HG03045 (cell line): ENCODE results near the gene ZNF212.
"Not testable (repeated sequence)": the region's sequence is repeated elsewhere in the genome, so short reads cannot be mapped to it uniquely, and the experiment has no call there.

Experiments
- ATAC-seq: cut with Tn5 transposase; IDR thresholded peaks from one replicate; pipeline ENCODE4 v1.9.1; 2021; ENCODE audit warnings: mild to moderate bottlenecking, moderate library complexity; ENCODE audit not compliant: unreplicated experiment

The ZNF212 gene

DNA sequence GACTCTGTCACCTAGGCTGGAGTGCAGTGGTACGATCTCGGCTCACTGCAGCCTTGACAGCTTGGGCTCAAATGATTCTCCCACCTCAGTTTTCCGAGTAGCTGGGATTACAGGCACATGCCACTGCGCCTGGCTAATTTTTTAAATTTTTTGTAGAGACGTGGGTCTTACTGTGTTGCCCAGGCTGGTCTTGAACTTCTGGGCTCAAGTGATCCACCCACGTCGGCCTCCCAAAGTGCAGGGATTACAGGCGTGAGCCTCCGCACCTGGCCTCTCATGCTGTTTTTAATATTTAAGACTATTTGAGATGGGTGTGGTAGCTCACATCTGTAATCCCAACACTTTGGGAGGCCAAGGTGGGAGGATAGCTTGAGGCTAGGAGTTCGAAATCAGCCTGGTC lies 12.1 kb downstream of the ZNF212 start:
- not testable (repeated sequence) for ATAC-seq

DNA sequence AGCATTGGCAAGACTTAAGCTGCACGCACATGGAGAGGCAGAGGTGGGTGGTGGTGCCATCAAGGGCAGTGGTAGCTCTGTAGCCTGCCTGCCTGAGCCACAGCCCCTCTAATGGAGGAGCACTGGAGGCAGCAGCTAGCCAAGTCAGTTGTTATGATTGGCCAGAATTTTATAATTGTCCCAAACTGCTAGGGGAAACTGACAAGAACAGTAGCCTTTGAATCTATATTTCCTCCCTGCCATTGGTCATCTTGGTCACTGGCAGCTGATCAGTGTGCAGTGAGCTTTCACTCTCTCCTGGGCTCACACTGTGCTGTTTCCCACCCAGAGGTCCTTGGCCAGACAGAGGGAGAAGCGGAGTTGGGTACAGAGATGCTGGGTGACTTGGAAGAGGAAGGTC lies 12.9 kb downstream of the ZNF212 start:
- ATAC-seq, result no peak

DNA sequence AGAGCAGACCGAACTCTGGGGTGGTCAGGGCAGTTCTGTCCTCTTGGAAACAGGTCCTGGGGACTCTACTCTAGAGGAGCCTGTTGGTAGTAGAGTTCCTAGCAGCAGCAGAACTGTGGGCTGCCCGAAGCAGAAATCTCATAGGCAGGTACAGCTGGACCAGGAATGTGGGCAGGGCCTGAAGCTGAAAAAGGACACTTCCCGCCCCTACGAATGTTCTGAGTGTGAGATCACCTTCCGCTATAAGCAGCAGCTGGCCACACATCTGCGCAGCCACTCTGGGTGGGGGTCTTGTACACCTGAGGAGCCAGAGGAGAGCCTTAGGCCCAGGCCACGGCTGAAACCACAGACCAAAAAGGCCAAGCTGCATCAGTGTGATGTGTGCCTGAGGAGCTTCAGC lies 14.2 kb downstream of the ZNF212 start:
- ATAC-seq, result no peak

DNA sequence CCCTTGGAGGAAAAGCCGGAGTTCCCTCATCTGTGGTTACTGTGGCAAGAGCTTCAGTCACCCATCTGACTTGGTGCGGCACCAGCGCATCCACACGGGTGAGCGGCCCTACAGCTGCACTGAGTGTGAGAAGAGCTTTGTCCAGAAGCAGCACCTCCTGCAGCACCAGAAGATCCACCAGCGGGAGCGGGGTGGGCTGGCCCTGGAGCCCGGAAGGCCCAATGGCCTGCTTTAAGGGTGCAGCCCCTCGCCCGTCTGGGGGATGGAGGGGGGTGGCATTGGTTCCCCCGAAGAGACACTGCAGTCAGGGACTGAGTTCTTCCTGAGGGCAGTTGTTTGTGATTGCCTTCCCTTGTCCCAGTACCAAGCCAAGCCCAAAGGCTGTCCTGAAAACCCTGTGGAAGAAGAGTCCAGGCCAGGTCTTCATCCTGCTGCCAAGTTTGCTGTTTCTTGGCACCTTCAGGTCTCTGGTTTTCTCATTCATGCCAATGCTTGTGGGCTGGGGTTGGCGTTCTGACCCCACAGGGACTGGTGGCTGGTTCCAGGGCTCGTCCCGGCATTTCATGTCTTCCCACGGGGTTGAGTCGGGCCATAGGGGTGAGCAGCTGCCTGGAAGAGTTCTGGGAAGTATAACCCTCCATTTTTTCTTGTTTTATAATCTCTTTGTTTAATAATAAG lies 14.9 kb downstream of the ZNF212 start:
- ATAC-seq, result no peak

DNA sequence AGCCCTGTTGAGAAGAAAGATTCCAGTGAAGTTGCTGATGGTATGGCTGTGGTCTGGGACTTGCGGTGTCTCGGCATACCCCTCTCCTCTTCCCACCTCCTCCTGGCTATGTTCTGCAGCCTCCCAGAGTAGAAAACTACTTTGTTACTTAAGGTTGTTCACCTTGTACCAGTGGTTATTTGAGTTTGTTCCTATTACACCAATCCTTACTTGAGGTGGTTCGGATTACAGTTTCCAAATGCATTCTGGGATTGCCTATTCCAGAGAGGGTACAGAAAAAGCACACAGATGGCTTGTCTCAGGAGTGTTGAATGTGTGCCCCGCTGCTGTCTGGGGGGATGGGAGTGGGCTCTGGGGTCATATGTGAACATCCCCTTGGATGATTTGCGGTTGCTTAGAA lies 15.7 kb downstream of the ZNF212 start:
- no peak for ATAC-seq

DNA sequence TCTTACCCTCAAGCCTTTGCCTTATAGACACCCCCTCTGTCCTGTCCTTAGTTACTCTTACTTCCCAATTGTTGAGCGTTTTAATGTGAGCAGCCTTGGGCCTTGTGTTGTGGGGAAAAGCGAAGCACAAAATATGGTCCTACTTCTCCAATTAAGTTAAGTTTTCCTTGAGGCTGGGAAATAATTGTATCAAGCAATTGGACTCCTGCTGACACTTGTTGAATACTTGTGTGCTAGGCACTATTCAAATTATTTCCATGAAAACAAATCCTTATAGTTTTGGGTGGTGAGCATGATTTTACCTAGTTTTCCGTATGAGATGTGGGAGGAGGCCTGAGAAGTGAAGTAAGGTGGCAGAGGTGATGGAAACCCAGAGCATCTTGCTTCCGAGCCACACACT lies 17.1 kb downstream of the ZNF212 start:
- ATAC-seq, result no peak

DNA sequence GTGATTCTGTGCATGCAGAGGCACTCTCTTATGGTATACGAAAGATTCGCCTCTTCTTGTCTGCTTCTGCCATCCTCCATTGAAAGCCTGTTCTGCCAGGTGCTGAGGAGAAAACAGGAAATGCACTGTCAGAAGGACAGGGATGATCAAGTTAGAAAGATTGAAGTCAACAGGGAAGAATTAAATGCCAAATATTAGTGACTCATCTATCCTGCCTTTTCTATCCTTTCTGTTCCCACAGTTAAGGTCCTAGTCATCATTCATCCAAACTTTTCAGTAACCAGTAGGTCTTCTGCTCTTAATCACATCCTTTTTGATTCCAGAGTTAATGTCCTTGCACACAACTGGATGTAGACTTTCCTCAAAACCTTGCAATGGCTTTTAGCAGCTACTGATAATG lies 17.7 kb downstream of the ZNF212 start:
- no peak for ATAC-seq

DNA sequence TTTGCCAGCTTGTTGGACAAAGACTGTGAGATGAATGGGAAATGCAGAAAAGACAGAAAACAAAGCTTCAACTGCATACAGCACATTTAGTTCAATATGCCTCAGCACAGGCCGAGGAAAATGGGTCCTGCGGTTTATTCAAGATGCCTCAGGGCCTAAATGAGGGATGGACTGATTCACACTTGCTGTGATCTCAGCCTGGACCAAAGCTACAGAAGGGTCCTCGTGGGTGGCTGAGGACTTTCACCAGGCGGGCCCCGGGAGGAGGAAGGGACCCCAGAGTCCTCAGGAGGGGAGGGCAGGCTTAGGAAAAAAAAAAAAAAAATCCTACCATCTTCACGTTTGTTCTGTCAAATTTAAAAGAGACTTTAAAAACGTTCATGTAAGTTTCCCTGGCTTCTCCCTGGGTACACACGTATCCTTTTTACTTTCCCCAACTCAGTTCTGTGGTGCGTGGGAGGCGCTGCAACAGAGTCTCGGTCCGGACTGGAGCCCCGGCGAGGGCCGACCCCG lies 21.9 kb downstream of the ZNF212 start:
- ATAC-seq, result peak; percentile 6

DNA sequence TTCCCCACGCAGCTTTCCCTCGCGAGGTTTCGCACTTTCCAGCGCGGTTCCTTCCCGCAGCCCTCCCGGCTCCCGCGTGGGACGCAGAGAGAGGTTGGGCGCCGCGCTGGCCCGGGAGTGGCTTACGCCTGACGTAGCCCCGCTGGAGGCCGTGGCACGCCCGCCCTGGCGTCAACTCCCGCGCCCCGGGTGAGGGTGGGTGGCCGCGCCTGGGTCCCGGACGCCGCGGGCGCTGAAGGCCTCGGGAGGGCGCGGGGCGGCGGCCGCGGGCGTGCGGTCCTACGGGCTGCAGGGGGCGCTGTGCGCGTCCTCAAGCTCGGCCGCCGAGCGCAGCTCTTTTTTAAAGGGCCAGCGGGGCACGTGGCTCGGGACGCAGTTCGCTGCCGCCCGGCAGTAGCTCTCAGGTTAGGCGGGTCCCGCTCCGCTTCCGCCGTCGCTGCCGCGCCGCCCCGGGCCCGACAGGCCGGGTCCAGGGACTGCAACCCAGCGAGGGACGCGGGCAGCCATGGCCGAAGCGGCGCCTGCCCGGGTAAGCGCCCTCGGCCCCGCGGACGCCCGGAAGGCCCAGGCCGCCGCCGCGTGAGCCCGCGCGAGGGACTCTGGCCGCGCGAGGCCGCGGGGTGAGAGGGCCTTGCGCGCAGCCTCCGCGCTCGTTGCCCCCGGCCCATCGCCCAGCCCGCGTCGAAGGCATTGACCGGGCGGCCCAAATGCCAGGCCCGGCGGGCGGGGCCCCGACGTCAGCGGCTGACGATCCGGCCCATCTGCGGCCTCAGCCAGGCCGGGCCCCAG lies 22.6 kb downstream of the ZNF212 start, which contains the start of gene ZNF783:
ZNF783 (plus strand) TSS at position 368 of the 789 bp plus-strand sequence; CDS start at position 506, 138 bp downstream.
- peak; percentile 87 for ATAC-seq

DNA sequence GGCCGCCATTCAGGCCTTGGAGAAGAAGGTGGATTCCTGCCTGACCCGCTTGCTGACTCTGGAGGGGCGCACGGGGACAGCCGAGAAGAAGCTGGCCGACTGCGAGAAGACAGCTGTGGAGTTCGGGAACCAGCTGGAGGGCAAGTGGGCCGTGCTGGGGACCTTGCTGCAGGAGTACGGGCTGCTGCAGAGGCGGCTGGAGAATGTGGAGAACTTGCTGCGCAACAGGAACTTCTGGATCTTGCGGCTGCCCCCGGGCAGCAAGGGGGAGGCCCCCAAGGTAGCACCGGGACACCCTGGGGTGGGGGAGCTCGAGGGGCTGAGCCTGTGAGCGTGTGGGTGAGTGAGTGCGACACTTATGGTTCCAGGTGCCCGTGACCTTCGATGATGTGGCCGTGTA lies 27.0 kb downstream of the ZNF212 start:
- ATAC-seq, result no peak

DNA sequence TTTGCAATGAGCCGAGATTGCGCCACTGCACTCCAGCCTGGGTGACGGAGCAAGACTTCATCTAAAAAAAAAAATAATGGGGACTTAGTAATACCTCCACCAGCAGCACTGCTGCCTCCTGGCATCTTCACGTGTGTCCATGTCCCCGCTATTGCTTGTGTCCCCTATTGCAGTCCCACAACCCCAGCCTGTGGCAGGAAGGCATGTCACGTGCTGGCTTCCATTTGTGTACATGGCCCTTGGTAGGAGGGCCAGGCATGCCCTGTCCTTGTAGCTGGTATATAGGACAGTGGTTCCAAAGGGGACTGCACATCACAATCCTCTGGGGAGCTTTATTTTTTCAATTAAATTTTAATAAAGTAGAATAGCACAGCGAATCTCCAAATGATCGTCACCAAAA lies 28.3 kb downstream of the ZNF212 start:
- no peak for ATAC-seq

DNA sequence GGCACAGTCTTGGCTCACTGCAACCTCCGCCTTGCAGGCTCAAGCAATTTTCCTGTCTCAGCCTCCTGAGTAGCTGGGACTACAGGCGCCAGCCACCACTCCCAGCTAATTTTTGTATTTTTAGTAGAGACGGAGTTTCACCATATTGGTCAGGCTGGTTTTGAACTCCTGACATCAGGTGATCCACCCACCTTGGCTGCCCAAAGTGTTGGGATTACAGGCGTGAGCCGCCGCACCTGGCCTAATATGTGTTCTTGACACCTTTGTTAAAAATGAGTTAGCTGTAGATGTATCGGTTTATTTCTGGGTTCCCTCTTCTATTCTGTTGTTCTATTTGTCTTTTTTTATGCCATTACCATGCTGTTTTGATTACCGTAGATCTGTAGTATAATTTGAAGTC lies 35.0 kb downstream of the ZNF212 start:
- ATAC-seq, result not testable (repeated sequence)

DNA sequence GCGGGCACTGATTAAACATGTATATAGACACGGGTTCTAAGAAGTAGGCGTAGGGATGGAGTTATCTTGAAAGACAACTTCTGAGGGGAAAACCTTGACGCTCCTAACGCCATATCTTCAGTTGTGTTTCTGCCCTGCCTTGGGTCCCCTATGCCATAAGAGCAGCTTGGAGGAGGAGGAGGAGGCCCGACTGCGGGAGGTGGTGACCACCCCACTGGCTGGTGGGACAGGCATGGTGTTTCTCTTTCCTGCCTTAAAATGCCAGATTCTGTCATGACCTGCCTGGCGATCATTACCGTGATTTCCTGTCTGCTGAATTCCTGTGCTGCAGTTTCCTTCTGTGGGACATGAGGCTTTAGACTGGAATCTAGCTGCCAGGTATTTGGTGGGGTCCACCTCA lies 38.4 kb downstream of the ZNF212 start:
- no peak for ATAC-seq

DNA sequence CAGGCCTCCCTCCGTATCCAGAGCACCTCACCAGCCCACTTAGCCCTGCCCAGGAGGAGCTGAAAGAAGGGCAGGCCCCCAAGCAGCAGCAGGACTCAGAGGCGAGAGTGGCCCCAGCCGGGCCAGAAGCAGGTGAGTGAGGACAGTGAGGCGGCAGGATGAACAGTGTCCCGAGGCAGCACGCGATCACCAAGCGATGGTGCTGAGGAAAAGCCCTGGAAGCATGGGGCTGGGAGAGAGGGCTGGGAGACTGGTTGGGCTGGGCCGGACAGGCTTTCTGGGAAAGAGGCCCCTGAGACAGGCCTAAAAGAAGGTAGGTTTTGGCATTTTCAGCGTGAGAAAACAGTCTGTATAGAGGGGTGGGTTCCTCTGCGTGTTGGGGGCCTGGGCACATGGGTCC lies 38.9 kb downstream of the ZNF212 start:
- ATAC-seq, result no peak

DNA sequence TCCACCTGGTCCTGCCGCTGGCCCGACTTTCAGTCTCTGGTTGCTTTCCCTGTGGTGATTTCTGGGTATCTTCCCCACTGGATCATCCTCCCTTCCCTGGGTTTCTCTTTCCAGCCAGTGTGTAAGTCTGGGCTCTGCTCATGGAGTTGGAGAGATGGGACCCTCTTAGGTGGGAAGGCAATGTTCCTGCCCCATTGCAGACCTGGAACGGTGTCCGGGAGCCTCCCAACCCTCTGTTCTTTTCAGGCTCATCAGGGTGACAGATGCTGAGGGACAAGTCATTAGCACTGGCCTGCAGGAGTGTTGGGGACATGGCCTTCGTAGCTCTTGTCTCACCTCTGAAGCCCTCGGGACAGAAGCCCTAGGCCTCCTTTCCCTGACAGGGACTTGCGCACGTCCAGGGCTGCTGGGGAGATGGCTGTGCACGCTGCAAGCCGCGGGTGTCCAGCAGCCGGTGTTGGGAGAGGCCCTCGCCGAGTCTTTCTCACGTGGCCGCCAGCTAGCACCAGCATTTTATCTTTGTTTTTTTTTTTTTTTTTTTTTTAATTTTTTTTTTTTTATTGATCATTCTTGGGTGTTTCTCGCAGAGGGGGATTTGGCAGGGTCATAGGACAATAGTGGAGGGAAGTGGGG lies 39.8 kb downstream of the ZNF212 start:
- ATAC-seq, result no peak

DNA sequence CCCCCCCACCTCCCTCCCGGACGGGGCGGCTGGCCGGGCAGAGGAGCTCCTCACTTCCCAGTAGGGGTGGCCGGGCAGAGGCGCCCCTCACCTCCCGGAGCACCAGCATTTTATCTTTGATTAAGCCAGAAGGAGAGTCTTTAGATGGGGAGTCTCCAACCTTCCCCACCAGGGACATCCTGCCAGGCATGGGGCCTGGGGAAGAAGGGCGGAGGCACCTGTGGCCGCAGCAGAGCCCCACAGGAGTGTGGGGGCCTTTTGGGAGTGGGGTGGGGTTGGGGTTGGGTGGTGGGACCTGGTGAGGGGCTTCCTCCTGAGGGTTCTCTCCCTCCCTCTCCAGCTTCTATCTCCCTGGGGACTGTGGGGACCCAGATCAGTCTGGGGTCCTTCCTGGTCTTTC lies 40.7 kb downstream of the ZNF212 start:
- ATAC-seq, result no peak

DNA sequence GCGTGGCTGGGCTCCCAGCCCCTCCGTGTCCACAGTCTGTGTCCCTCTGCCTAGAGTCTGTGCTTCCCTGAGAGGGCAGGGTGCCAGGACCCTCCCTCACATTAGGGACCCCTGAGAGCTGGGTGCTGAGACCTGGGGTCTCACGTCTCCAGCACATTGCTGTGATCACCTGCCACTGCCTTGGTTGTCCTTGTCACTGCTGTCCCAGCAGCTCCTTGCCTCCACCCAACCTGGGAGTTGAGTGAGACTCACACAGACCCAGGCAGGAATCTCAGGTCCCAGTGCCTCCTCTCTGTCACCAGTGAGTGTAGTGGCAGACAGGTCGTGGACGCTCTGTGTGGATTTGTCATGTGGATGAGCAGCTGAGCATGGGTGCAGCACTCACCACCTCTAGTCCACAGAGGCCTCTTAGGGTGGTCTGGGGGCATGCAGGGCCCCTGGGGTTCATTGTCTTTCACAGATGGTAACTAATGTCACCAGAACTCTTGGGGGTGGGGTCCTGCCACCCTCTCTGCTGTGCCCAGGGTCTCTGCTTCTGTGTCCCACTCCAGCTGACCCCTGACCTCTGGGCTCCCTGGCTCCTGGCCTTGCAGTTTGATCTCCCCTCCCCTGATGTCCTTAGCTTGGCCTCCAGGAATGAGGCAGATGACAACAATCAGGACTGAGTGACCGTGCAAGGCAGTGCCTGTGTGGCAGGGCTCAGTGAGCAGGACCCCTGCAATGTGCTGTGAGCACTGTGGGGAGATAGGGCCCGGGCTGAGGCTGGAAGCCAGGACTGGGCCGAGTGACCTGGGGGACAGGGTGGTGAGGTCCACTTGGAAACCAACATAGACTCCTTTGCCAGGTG lies 41.4 kb downstream of the ZNF212 start:
- ATAC-seq, result no peak

DNA sequence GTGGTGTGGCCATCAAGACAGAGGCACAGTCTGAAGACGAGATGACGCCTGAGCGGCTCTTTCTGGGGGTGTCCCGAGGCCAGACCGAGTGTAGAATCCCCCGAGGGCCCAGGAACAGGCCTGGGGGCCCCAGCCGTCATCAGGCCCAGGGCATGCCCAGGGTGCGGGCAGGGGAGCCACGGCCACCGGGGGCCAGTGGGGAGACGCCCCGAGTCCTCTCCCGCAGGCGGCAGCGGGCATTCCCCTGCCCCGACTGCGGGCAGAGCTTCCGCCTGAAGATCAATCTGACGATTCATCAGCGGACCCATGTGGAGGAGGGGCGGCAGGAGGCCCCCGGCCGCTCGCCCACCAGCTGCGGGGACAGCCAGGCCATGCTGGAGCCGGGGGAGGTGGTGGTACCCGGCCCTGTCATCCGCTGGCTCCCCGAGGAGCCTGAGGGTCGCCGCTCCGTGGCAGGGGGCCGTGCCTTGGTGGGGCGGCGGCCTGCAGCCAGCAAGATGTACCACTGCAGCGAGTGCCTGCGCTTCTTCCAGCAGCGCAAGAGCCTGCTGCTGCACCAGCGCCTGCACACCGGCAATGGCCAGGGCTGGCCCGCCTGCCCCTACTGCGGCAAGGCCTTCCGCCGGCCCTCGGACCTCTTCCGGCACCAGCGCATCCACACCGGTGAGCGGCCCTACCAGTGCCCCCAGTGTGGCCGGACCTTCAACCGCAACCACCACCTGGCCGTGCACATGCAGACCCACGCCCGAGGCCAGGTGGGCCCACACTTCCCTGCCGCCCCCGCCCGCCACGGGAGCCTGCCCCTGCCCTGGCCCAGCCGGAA lies 42.3 kb downstream of the ZNF212 start:
- ATAC-seq, result no peak

DNA sequence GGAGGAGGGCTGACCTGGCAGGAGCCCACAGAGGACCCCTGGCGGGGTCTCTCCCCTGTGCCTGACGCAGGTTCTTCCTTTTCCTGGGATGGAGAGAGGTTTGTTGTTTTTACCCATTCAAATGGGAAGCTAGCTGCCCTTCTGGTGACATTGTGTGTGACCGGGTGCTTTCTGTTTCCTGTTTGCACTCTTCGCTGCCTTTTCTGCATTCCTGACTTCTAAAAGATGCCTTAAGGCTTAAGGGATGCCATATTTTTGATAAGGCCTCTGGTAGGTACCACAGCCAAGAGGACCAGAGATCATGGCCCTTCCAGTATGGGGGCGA lies 42.8 kb downstream of the ZNF212 start:
- no peak for ATAC-seq

DNA sequence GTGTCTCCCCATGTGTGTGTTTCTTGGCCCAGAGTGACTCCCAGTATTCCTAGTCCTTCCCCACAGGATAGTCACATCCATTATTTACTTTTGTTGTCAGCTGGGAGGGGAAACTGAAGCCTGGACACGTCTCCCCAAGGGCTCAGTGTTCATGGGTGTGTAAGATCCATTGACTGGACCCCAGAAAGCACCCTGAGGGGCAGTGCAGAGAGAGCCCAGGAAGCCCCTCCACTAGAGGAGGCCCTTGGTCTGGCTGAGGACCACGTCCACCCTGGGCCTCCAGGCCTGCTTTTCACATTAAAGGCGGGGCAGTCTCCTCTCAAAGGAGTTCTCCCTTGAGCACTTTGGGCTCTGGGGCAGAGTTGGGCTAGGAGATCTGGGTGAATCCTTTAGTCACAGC lies 43.9 kb downstream of the ZNF212 start:
- ATAC-seq, result no peak
